ENCODE results near the gene KCND2.
A peak's percentile ranks its signal among the peaks of the same experiment; 100 is the strongest.

Gene KCND2

DNA sequence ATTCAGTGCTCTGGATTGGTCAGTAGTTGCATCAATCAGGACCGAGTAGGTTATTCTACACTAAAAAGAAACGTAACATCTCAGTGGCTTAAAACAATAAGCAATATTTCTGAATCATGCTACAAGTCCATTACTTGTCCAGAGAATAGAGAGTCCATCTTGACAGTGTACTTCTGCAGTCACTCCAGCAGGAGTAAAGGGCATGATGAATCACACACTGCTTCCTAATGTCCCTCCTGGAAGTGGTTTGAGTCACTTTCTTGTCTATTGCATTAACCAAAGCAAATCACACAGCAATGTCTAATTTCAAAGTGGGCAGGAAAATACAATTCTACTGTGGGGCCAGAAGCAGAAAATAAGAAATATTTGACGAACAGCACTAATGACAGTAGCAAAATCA, 460.2 kb downstream of the KCND2 start:
- Histone ChIP-seq H3K9me3 (ENCODE audit: control insufficient read depth, insufficient read depth, low read length) (no peaks in the 10 kb centered on the region), H3K27me3 (ENCODE audit: control insufficient read depth, insufficient read depth, low read length) (no peaks in the 10 kb centered on the region), H3K36me3 (ENCODE audit: control insufficient read depth, insufficient read depth, low read length) (no peaks in the 10 kb centered on the region), H3K4me3 (ENCODE audit: low read length) (no peak overlapping the region), H3K27ac (ENCODE audit: low read length) (no peak overlapping the region), H3K4me1 (ENCODE audit: control insufficient read depth, insufficient read depth, low read length) (no peaks in the 10 kb centered on the region)
- no peak for DNase-seq (ENCODE audit: low read depth, low spot score)
- no CpG with 5 or more reads among the region's 3 CpGs for WGBS (ENCODE audit: insufficient coverage, insufficient read length)

DNA sequence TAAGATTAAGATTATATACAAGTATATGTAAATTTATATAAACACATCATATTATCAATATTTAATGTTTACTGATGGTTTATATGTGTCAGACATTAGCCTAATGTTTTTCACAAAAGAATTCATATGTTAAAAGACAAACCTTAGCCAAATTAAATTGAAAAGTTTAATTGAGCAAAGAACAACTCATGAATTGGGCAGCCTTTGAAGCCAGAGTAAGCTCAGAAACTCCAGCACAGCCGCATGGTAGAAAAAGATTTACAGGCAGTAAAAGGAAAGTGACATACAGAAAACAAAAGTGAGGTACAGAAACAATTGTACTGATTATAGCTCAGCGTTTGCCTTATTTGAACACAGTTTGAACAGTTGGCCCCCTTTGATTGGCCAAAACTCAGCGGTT, 460.9 kb downstream of the KCND2 start:
- H3K9me3 ChIP-seq (ENCODE audit: control insufficient read depth, insufficient read depth, low read length): no peaks in the 10 kb centered on the region
- no peaks in the 10 kb centered on the region for H3K36me3 ChIP-seq (ENCODE audit: control insufficient read depth, insufficient read depth, low read length)
- peaks cover 1% of the 10 kb centered on the region; the same call in 1 of the 2 replicates for H3K4me1 ChIP-seq (ENCODE audit: control insufficient read depth, insufficient read depth, low read length)
- WGBS (ENCODE audit: insufficient coverage, insufficient read length): no CpG with 5 or more reads among the region's 3 CpGs
- H3K27me3 ChIP-seq (ENCODE audit: control insufficient read depth, insufficient read depth, low read length): no peaks in the 10 kb centered on the region
- H3K4me3 ChIP-seq (ENCODE audit: low read length): no peak overlapping the region
- no peak for DNase-seq (ENCODE audit: low read depth, low spot score)
- H3K27ac ChIP-seq (ENCODE audit: low read length): no peak overlapping the region

DNA sequence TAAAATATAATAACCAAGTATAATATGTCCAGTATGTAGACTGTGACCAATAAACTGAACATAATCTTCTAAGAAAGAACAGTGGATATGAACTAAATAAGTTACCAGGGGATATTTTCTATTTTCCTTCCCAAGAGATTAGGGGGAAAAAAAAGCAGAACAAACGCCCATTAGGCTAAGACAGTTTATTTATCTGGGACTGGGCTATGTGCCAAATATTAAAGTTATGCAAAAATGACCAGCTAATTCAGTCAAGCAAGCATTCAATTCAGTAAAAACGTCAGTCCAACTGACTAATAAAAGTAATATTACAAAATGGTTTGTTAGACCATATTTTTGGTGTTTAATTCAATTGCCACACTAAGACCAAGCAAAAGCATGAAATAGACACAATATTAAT, 462.8 kb downstream of the KCND2 start:
- no CpG with 5 or more reads among the region's 2 CpGs for WGBS (ENCODE audit: insufficient coverage, insufficient read length)
- DNase-seq (ENCODE audit: low read depth, low spot score): no peak
- no peaks in the 10 kb centered on the region for H3K9me3 ChIP-seq (ENCODE audit: control insufficient read depth, insufficient read depth, low read length)
- H3K4me1 ChIP-seq (ENCODE audit: control insufficient read depth, insufficient read depth, low read length): peaks cover 3% of the 10 kb centered on the region; the same call in 1 of the 2 replicates
- no peaks in the 10 kb centered on the region for H3K36me3 ChIP-seq (ENCODE audit: control insufficient read depth, insufficient read depth, low read length)
- H3K27me3 ChIP-seq (ENCODE audit: control insufficient read depth, insufficient read depth, low read length): no peaks in the 10 kb centered on the region
- no peak overlapping the region for H3K27ac ChIP-seq (ENCODE audit: low read length)
- H3K4me3 ChIP-seq (ENCODE audit: low read length): no peak overlapping the region

DNA sequence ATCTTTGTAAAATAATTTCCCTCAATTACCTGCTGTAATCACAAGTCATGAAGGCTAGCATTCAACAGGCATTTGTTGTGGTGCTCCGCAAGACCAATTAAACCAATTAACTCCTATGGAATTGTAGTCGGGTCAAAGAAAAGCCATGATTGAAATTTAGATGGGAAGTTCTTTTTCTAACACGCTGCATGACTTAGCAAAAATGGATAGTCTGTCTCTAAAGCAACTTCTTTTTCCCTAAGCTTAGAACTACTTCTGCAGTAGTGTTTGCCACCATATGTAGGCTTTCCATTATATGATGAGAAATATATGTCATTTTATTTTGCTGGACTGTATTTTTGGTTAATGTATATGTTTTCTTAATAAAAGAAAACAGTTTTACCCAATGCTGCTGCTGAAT, 465.8 kb downstream of the KCND2 start:
- Histone ChIP-seq H3K9me3 (ENCODE audit: control insufficient read depth, insufficient read depth, low read length) (no peaks in the 10 kb centered on the region), H3K4me3 (ENCODE audit: low read length) (no peak overlapping the region), H3K36me3 (ENCODE audit: control insufficient read depth, insufficient read depth, low read length) (no peaks in the 10 kb centered on the region), H3K27me3 (ENCODE audit: control insufficient read depth, insufficient read depth, low read length) (no peaks in the 10 kb centered on the region), H3K27ac (ENCODE audit: low read length) (no peak overlapping the region), H3K4me1 (ENCODE audit: control insufficient read depth, insufficient read depth, low read length) (peaks cover 4% of the 10 kb centered on the region; the same call in 1 of the 2 replicates)
- DNase-seq (ENCODE audit: low read depth, low spot score): no peak
- WGBS (ENCODE audit: insufficient coverage, insufficient read length): no CpG with 5 or more reads among the region's 3 CpGs

DNA sequence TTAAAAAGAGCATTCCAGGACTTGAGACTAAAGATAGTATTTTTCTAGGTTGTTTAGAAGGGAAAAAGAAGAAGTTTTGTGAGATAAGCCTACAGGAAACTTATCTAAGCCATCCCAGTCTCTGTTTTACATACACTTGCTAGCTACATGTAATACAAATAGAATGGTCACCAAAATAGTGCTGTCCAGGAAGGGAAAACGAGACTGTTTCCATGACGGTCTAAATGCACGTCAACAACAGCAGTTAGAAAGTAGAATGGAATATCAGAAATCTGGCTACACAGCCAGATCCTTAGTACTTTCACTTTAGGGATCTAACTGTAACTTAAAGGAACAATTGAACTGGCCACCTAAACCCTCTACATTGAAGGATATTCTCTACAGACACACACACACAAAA, 467.4 kb downstream of the KCND2 start:
- peaks cover 4% of the 10 kb centered on the region; the same call in 1 of the 2 replicates for H3K4me1 ChIP-seq (ENCODE audit: control insufficient read depth, insufficient read depth, low read length)
- H3K27me3 ChIP-seq (ENCODE audit: control insufficient read depth, insufficient read depth, low read length): no peaks in the 10 kb centered on the region
- no peak overlapping the region for H3K4me3 ChIP-seq (ENCODE audit: low read length)
- no peaks in the 10 kb centered on the region for H3K36me3 ChIP-seq (ENCODE audit: control insufficient read depth, insufficient read depth, low read length)
- no CpG with 5 or more reads among the region's 3 CpGs for WGBS (ENCODE audit: insufficient coverage, insufficient read length)
- no peak overlapping the region for H3K27ac ChIP-seq (ENCODE audit: low read length)
- no peaks in the 10 kb centered on the region for H3K9me3 ChIP-seq (ENCODE audit: control insufficient read depth, insufficient read depth, low read length)
- no peak for DNase-seq (ENCODE audit: low read depth, low spot score)

DNA sequence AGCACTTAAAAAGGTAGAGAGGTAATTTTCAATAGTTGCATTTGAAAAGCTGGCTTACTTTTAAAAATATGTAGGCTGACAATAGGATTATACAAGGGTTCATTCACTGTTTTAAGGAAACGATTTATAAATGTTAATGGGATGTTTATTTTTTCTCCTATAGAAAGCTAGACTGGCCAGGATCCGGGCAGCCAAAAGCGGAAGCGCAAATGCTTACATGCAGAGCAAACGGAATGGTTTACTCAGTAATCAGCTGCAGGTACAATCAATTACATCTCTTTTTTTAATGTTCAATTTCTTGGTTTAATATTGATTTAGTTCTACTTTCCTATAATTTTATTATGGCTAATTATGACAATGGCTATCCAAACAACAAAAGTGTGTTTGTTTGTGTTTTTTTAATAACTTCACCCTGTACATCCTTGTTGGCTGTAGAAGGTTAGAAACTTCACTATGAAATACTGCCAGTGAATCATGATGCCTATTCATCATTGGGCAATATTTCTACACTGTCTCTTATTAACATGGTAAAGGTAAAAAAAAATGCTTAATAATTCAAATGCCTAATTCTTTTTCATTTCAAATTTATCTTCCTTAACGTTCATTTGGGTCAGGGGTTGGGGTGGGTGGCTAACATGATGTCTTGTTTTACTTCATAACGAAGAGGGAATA, 468.5 kb downstream of the KCND2 start:
- WGBS (ENCODE audit: insufficient coverage, insufficient read length): 100% methylated on average over 1 of the region's 7 CpGs
- H3K4me3 ChIP-seq (ENCODE audit: low read length): no peak overlapping the region
- peaks cover 4% of the 10 kb centered on the region; the same call in 1 of the 2 replicates for H3K4me1 ChIP-seq (ENCODE audit: control insufficient read depth, insufficient read depth, low read length)
- no peaks in the 10 kb centered on the region for H3K36me3 ChIP-seq (ENCODE audit: control insufficient read depth, insufficient read depth, low read length)
- DNase-seq (ENCODE audit: low read depth, low spot score): no peak
- no peaks in the 10 kb centered on the region for H3K27me3 ChIP-seq (ENCODE audit: control insufficient read depth, insufficient read depth, low read length)
- H3K9me3 ChIP-seq (ENCODE audit: control insufficient read depth, insufficient read depth, low read length): no peaks in the 10 kb centered on the region
- H3K27ac ChIP-seq (ENCODE audit: low read length): no peak overlapping the region

DNA sequence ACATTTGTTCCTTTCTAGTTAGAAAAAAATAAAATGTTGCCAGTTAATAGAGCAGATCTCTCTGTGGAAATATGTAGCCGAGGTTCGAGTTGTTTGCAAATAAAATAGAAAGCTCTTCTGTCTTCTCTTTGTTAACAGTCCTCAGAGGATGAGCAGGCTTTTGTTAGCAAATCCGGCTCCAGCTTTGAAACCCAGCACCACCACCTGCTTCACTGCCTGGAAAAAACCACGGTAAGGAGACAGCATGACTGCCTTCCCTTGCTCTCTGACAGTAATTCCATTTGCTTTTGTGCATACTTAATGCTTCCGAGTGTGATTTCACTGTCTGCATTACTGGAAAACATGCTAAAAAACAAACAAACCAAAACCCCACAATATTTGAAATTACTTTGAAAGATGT, 469.4 kb downstream of the KCND2 start:
- no CpG with 5 or more reads among the region's 5 CpGs for WGBS (ENCODE audit: insufficient coverage, insufficient read length)
- H3K4me3 ChIP-seq (ENCODE audit: low read length): no peak overlapping the region

DNA sequence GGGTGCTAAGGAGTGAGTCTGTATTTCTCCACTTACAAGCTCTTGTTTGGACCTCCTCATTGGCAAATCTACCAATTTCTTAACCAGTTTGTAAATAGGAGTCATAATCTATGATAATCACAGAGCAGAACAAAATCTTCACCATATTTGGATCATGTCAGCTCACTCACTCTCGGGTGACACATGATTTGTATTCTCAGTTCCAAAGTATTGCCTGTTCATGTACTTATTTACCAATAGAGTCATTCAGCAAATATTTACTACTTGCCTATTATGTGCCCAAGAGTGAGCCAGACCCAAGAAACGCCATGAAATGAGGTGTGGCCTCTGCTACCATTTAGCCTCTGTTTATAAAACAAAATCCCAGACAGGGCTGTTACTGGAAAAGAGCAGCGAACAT, 470.2 kb downstream of the KCND2 start:
- Histone ChIP-seq H3K4me3 (ENCODE audit: low read length) (no peak overlapping the region), H3K27ac (ENCODE audit: low read length) (no peak overlapping the region), H3K36me3 (ENCODE audit: control insufficient read depth, insufficient read depth, low read length) (no peaks in the 10 kb centered on the region), H3K9me3 (ENCODE audit: control insufficient read depth, insufficient read depth, low read length) (no peaks in the 10 kb centered on the region), H3K4me1 (ENCODE audit: control insufficient read depth, insufficient read depth, low read length) (peaks cover 4% of the 10 kb centered on the region; the same call in 1 of the 2 replicates), H3K27me3 (ENCODE audit: control insufficient read depth, insufficient read depth, low read length) (no peaks in the 10 kb centered on the region)
- DNase-seq (ENCODE audit: low read depth, low spot score): no peak
- WGBS (ENCODE audit: insufficient coverage, insufficient read length): no CpG with 5 or more reads among the region's 3 CpGs

More for the DNA sequence above, 469.4 kb downstream of the KCND2 start:
- H3K27ac ChIP-seq (ENCODE audit: low read length): no peak overlapping the region
- H3K4me1 ChIP-seq (ENCODE audit: control insufficient read depth, insufficient read depth, low read length): peaks cover 4% of the 10 kb centered on the region; the same call in 1 of the 2 replicates
- H3K36me3 ChIP-seq (ENCODE audit: control insufficient read depth, insufficient read depth, low read length): no peaks in the 10 kb centered on the region
- H3K27me3 ChIP-seq (ENCODE audit: control insufficient read depth, insufficient read depth, low read length): no peaks in the 10 kb centered on the region
- H3K9me3 ChIP-seq (ENCODE audit: control insufficient read depth, insufficient read depth, low read length): no peaks in the 10 kb centered on the region
- DNase-seq (ENCODE audit: low read depth, low spot score): peak; percentile 37

DNA sequence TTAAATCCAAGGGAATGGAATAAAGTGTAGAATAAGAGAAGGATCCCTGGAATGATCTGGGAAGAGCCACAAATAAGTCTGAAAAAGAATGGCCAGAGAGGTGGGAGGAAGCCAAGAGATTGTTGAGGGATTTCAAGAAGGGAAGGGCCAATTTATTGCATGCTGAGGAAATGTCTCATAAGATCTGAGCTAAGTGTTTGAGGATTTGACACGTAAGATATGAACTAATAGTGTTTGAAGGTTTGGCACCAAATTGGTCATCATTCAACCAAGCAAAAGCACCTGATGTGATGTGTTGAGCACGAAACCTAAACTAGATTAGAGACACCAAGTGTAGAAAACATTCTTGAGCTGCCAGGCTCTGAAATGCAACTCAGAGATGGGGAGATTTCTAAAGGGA, 487.1 kb downstream of the KCND2 start:
- H3K9me3 ChIP-seq (ENCODE audit: control insufficient read depth, insufficient read depth, low read length): no peaks in the 10 kb centered on the region
- H3K36me3 ChIP-seq (ENCODE audit: control insufficient read depth, insufficient read depth, low read length): no peaks in the 10 kb centered on the region
- no peak for DNase-seq (ENCODE audit: low read depth, low spot score)
- 0 out of 2 replicates have a peak, but pooled peaks cover 1% of the 10 kb centered on the region for H3K4me1 ChIP-seq (ENCODE audit: control insufficient read depth, insufficient read depth, low read length)
- no CpG with 5 or more reads among the region's 2 CpGs for WGBS (ENCODE audit: insufficient coverage, insufficient read length)
- H3K4me3 ChIP-seq (ENCODE audit: low read length): no peak overlapping the region
- H3K27me3 ChIP-seq (ENCODE audit: control insufficient read depth, insufficient read depth, low read length): no peaks in the 10 kb centered on the region
- no peak overlapping the region for H3K27ac ChIP-seq (ENCODE audit: low read length)

DNA sequence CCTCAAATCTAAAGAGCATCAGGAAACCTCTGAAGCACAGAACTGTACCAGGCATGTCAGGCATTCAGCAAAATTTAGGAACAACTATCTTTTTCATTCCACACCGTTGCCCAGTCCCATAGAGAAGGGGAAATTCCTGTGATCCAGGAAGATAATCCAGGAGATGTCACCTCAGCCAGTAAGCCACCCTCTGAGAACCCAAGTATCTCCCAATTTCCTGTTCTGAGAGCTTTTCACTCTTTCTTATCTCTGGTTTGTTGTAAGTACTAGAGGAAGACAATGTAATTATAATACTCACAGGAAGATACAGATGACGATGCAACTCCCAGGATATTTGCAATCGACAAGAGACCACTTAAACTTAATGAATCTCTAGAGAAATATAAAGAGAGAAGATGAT, 487.9 kb downstream of the KCND2 start:
- no peak for DNase-seq (ENCODE audit: low read depth, low spot score)
- H3K4me1 ChIP-seq (ENCODE audit: control insufficient read depth, insufficient read depth, low read length): 0 out of 2 replicates have a peak, but pooled peaks cover 1% of the 10 kb centered on the region
- H3K27ac ChIP-seq (ENCODE audit: low read length): no peak overlapping the region
- no CpG with 5 or more reads among the region's 3 CpGs for WGBS (ENCODE audit: insufficient coverage, insufficient read length)
- H3K9me3 ChIP-seq (ENCODE audit: control insufficient read depth, insufficient read depth, low read length): no peaks in the 10 kb centered on the region
- H3K36me3 ChIP-seq (ENCODE audit: control insufficient read depth, insufficient read depth, low read length): no peaks in the 10 kb centered on the region
- no peaks in the 10 kb centered on the region for H3K27me3 ChIP-seq (ENCODE audit: control insufficient read depth, insufficient read depth, low read length)
- no peak overlapping the region for H3K4me3 ChIP-seq (ENCODE audit: low read length)

DNA sequence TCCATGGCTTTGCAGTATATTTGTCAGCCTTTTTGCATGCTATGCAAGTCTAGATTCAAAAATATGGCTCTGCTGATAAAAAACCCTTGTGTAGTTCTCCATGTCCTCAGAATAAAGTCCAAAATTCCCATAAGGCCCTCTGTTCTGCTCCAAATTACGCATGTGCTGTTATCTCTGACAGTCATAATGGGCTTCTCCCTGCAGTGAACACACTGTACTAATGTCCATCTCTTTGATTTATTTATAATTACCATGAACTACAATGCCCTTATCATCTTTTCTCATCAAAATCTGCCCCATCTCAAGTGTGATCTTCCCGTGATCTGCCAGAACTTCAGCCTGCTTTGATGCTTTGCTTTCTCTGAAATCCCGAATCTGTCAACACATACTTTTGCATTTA, 497.2 kb downstream of the KCND2 start:
- H3K27ac ChIP-seq (ENCODE audit: low read length): no peak overlapping the region
- H3K36me3 ChIP-seq (ENCODE audit: control insufficient read depth, insufficient read depth, low read length): no peaks in the 10 kb centered on the region
- H3K4me3 ChIP-seq (ENCODE audit: low read length): no peak overlapping the region
- WGBS (ENCODE audit: insufficient coverage, insufficient read length): no CpG with 5 or more reads among the region's 3 CpGs
- no peaks in the 10 kb centered on the region for H3K4me1 ChIP-seq (ENCODE audit: control insufficient read depth, insufficient read depth, low read length)
- no peaks in the 10 kb centered on the region for H3K27me3 ChIP-seq (ENCODE audit: control insufficient read depth, insufficient read depth, low read length)
- no peak for DNase-seq (ENCODE audit: low read depth, low spot score)
- H3K9me3 ChIP-seq (ENCODE audit: control insufficient read depth, insufficient read depth, low read length): no peaks in the 10 kb centered on the region
